Stimulated activated CD8-positive, alpha-beta memory T cell treated with anti-CD3 and anti-CD28 coated beads, Interleukin-15, amount 100 ng/mL, for 48 hours (primary cell): ENCODE results near the gene FAH.
A peak's percentile ranks its signal among the peaks of the same experiment; 100 is the strongest.

ENCODE experiments used
- DNase-seq, 2 donors: peaks; one replicate each; pipeline ENCODE4 v3.0.0-alpha.2; 2020; ENCODE audit warnings: low read depth in 2 of 2

Gene FAH

DNA sequence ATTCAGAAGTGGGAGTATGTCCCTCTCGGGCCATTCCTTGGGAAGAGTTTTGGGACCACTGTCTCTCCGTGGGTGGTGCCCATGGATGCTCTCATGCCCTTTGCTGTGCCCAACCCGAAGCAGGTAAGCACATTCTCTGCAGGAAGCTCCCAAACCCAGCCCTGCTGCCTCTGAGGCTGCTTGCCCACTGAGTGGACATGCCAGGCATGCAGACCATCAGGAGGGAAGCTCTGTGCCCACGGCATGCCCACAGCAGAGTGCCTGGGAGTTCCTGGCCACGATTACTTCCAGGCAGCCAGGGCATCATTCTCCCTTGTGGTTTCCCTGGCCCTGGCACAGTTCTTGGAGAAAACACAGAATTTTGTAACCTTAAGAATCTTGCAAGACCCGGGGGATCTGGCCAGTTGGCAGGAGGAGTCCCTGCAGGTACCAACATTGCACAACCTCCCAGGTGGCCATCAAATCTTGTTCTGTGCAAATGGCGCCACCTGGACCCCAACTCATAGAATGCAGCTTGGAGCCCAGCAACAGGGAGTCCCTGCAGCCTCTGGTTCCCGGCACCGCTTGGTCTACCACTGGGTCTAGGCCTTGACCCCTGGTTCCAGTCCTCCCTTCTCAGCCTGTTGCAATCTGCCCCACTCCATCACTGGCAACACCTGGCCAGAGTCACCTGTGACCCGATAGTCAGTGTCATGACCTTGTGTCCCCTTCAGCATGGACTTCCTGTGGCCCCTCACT is 20.4 kb downstream of the FAH start:
- DNase-seq: peak; percentile 44 to 56

DNA sequence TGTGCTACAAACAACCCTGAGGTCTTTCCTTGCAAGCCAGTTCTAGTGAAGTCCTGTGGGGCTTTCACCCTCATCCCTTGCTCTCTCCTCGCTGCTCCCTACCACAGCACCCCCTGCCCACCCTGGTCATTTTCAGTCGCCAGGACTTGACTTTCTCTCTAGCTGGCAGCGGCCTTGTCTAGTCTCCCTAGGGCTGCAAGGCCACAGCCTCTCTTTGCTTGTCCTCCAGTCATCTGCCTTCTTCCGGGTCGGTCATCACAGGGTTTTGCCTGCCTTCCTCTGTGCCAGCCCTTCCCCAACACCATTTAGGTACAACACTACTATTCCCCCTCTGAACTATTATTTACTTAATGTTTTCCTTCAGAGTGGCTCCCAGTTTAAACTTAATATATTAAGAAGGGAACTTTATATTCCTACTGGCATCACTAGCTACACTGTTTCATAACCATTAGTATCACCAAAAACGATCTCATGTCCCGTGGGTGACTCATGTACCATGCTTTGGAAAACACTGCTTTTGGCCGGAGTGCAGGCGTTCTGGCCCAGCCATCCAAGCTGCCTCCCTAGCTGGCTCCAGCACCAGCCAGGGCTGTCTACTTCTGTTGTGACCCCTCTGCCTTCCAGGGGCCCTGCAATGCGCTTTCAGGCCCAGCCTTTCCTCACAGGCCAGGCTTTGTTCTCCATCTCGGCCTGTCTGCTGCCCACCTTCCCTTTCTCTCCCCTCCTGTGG is 21.4 kb downstream of the FAH start:
- DNase-seq: no peak

DNA sequence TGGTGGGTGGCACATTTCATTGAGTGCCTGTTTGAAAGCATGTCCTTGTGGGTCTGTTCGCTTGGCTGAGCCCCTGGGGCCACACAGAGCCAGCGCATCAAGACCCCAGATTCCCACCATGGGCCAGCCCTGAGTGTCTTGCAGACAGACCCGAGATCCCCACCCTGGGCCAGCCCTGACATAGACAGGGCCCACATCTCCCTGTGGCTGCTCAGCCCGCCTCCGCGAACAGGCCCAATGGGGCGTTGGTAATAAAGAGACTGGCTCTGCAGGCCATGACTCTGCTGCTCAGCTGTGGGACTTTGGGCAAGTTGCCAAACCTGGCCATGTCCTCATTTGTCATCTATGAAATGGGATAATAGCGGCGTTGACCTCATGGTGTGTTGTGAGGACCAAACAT is 22.6 kb downstream of the FAH start:
- DNase-seq: no peak

DNA sequence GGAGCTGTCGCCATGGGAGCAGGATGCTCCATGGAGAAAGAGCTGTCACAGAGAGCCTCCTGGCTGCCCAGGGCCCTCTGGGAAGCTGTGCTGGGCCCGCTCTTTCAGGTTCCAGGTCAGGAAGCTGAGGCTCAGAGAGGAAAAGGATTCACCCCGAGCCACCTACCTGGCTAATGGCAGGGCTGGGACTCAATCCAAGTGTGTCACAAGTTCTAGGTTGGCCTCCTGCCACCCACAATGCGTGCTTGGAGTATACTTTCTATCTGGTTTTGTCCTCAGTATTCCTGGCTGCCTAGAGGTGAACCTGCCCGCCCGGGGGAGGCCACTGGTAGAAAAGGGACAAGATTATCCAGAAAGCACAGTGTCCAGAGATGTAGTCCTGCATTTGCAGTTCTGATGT is 23.6 kb downstream of the FAH start:
- DNase-seq: no peak

DNA sequence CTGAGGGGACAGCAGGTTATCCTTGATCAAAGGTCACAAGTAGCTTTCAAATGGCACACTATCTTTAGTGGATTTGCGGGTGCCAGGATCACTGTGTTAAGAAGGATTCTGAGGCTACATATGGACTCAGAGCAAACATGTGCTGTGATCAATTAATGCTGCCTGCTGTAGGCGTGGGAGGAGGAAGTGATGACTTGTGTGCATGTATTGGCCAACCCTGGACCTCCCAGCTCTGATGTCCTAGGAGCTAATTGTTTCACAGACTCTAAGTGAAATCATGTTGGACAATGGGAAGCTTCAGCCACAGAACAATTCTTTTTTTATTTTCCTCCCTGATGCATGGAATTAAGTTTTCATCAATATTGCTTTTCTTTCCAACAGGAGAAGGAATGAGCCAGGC is 24.4 kb downstream of the FAH start:
- DNase-seq: no peak

DNA sequence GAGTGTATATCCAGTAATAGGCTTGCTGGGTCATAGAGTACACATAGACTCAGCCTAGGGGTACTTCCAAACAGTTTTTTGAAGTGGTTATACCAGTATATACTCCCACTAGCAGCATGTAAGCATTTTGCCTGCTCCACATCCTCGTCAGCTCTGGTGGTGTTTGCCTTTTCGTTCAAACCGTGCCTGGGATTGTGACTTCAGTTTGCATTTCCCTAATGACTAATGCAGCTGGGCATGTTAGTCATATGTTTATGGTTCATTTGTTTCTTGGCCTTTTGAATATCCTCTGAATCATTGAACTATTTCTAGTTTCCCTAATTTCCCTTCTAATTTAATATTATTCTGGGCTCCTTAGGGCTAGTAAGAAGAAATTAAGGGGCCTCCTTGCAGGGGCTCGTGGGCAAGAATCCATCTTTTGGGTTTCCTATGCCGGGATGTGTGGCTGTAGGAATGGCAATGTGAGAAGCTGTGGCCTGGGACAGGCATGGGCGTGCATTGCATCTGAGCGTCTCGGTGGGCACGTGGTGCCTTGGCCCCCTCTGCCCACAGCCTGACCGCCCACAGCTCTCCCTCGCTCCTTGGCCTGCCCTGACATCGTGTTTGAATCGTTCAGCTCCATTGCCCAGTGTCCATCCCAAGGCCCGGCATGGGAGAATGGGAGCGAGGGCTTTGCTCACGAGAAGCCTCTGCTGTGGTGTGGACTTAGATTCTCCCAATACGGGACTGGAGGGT is 26.4 kb downstream of the FAH start:
- DNase-seq: no peak

DNA sequence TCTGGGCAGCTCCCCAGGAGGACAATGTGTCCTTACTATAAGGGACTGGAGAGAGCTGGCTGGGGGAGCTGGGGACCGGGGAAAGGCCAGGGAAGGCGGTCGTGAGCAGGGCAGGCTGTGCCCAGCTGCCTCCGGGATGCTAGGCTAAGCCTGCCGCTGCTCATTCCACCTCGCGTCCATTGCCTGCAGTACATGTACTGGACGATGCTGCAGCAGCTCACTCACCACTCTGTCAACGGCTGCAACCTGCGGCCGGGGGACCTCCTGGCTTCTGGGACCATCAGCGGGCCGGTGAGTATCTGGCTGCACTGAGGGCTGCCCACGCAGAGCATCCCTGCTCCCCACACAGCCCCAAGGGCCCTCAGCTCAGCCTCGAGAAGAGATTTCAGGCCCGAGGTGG is 27.1 kb downstream of the FAH start:
- no peak for DNase-seq

DNA sequence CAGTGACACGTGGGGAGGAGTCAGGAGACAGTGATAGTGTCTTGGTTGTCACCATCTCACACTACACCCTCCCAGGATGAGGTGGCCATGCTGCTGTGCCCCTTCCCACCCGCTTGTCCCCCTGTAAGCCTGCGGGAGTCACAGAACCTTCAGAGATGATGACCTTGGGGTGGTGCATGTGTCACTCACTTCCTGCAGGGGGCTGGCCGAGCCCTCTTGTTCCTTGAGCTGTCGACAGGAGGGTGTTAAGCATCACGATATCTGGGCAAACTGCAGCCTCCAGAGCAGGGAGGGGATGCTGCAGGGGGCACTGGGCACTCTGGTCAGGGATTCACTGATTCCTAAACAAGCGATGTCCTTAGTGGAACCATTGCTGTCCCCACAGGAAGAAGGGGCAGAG is 27.7 kb downstream of the FAH start:
- DNase-seq: no peak

DNA sequence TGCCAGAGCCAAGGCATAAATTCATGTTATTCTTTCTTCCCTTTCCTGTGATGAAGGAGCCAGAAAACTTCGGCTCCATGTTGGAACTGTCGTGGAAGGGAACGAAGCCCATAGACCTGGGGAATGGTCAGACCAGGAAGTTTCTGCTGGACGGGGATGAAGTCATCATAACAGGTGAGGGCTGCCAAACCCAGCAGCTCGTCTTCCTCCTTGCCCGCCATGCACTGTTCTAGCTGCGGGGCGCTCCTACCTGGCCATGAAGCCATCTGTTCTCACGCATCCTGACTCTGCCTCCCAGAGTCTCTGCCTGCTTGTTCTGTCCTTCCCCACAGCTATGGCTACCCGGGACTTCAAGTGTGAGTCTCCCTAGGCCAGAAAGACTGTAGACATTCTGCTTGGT is 28.2 kb downstream of the FAH start:
- no peak for DNase-seq

DNA sequence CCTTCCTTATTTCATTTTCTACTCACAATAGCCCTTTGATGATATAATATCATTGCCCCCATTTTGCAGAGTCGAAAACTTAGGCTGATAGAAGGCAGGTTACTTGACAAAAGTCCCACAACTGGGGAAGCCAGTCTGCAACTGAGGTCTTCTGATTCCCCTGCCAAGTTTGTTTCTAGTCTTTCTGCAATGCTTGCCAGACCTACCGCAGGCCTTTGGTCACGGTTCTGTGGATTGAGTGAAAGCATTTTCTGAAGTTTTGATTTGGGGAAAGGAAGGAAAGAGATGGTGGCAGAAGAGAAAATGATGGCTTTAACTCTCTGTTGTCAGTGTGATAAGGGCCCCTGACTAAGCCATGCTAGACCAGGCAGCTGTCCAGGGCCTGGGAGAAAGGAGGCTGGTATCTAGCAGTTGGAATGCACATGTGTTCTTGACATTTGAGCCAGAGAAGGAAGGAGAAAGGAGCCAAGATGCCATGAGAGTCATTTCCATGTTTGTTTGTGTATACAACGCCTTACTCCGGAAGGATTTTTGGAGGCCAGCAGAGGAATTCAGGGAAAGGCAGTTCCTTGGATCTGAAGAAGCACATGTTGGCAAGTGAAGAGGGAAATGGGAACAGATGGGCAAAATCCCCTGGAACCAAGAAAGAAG is 29.9 kb downstream of the FAH start:
- no peak for DNase-seq

DNA sequence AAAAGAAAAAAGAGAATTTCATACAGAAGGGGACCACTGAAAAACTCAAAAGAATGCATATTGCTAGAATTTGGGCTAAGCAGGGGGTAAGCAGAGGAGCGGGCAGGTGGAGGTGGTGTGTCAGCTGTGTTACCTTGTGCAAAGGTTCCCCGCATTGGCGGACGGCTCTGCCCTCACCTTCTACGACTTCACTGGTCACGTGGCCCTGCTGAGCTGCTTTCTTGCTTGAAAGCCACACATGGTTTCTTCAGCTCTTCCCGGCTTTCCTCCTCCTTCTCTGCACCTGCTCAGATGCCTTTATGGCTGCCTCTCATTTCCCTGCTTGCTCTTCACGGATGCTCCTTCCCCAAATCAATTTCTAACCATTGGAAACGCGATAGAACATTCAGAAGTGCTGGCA is 30.5 kb downstream of the FAH start:
- DNase-seq: no peak

DNA sequence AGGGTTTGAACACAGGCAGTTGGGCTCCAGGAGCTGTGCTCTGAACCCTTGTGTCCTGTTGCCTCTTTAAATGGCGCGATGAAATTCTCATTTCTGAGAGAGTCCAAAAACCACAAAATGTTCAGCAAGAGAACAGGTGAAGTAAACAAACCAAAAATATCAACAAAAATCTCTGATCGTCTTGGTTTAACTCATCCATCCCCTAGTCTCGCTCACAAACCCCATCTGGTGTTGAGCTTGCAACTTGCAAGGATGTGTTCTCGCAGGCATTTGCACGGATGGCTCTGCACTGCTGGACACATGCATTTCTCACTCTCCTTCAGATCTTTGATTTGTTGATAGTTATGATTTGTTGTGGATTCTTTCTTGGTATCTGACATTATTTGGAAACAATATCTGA is 31.1 kb downstream of the FAH start:
- DNase-seq: no peak

DNA sequence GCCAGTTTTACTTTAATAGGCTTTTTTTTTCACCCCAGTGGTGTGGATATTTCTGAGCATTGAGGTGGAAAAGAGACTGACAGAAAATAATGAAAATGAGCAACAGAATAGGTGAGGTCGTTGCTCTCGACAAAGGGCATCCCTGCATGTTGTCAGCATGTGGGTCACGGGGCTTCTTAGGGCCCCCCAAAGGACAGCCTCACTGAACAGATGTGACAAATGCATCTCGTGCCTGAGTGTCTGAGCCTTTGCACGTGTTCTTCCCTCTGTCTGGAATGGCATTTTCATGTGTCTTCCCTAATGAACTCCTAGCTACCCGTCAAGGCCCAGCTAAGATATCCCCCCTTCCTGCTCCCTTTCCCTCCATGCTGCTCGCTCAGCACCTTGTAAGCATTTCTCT is 31.8 kb downstream of the FAH start:
- no peak for DNase-seq

DNA sequence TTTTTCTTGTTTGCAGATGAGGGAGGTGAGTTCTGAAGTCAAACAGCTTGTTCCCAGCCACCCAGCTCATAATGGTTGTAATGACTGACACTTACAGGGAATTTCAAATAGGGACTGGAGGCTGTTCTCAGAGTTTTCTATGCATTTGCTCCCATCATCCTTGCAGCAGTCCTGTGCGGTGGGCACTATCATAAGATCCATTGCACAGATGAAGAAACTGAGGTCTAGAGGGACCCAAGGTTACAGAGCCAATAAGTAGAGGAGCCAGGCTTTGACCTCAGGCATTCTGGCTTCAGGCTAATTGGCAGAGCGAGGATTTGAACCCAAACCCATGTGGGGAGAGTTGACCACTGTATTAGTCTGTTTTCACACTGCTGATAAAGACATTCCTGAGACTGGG is 32.4 kb downstream of the FAH start:
- DNase-seq: no peak

DNA sequence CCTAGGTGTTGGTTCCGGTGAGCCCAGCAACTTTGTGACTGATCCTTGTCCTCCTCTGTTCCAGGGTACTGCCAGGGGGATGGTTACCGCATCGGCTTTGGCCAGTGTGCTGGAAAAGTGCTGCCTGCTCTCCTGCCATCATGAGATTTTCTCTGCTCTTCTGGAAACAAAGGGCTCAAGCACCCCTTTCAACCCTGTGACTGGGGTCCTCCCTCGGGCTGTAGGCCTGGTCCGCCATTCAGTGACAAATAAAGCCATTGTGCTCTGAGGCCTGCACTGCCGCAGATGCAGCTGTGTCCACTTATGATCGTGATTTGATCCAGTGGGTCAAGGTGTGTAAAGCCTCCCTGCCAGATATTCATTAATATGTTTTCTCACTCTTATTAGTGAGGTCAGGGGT is 33.3 kb downstream of the FAH start:
- no peak for DNase-seq

DNA sequence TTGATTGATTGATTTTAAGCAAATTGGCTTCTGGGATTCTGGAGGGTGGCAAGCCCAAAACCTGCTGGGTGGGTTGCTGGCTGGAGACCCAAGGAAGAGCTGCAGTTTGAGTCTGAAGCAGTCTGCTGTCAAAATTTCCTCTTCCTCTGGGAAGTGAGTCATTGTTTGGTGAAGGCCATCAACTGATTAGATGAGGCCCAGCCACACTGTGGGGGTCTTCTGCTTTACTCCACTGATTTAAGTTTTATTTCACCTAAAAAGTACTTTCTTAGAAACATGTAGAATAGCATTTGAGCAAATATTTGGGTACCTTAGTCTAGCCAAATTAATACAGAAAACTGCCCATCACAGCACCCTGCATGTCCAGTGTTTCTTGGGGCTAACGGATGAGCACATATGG is 33.8 kb downstream of the FAH start:
- no peak for DNase-seq

DNA sequence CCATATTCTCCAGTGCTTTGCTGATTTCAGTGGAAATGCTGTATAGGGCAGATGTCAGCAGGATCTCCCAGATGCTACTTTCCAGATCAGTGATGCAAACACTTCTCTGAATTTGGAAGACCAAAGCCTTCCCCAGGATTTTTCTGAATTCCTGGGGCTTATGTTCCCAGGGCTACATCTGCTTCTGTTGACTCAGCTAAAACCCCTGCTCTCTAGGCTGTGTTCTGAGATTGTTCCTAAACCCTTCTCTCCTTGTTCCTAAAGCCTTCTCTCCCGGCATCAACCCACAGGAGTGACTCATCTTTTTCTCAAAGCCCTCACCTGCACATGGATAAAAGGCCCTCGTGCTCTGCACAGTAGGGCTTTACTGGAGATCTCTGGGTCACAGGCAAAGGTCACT is 35.5 kb downstream of the FAH start:
- no peak for DNase-seq

DNA sequence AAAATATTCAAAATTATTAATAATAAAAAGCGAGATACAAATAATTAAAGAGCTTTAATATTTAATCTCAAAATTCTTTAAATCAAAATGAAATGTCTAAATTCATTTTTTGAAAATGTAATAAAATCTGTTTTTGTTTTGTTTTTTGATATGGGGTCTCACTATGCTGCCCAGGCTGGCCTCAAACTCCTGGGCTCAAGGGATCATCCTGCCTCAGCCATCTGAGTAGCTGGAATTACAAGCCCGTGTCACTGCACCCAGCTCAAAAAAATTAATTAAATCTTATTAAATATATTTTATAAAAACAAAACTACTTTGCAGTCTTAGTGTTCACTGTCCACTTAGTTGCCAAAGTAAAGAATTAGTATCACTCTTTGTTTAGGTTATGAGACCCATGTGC is 38.4 kb downstream of the FAH start:
- DNase-seq: no peak

DNA sequence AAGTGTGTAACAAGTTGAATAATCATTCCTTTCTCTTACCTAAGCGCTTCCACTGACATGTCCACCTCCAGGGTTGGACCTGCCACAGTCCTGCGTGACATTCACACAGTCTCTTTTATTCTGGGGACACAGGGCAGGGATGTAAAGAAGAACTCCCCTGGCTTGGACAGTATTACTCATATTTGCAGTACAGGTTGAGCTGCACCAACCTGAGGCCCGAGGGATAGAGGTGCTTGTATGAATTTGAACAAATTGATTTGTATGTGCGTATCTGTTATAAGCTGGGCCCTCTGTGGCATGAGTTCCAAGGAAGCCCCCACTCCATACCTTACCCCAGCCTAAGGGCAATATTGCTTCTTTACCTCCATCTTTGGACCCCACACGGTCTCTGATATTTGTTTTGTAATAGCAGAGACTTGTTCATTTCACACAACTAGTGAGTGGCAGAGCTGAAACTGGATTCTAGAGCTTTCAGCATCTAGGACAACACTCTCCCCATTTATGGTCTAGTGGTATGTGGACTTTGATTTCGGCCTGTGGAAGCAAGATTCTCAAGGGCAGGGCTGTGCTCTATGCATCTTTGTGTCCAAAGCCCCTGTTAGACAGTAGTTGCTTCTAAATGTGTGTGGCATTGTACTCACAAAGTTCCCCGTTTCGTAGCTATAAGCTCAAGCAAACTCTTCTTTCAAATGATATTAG is 39.2 kb downstream of the FAH start:
- DNase-seq: no peak

DNA sequence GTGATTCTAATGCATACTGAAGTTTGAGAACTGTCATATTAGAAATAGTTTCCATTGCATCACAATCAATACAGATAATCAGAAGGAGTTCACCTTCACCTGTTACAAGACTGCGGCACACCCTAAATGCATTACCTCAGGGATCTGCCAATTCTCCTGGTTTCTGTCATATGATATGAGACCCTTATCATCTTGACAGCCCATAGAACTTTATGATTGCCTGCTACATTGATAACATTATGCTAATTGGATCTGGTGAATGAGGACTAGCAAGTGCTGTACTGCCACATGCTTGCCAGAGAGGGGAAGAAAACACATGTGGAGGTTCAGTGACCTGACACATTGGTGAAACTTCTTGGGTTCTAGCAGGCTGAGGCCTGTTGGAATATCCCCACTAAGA is 41.4 kb downstream of the FAH start:
- no peak for DNase-seq

DNA sequence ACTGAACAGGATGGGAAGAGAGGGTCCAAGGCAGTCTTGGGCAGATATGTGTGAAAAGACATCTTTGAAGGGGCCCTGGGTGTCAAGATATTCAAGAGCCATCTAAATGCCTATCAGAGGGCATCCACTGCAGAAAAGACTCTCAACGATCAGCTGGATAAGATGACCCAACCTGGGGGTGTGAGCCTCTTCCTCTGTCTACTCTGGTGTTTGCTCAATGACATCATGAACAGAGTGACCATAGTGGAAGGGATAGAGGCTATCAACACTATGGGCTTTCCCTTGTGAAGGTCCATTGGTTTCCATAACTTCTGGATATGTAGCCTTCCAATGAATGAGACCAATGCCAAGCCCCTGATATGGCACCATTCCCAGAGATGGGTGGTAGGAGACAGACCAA is 42.1 kb downstream of the FAH start:
- no peak for DNase-seq

DNA sequence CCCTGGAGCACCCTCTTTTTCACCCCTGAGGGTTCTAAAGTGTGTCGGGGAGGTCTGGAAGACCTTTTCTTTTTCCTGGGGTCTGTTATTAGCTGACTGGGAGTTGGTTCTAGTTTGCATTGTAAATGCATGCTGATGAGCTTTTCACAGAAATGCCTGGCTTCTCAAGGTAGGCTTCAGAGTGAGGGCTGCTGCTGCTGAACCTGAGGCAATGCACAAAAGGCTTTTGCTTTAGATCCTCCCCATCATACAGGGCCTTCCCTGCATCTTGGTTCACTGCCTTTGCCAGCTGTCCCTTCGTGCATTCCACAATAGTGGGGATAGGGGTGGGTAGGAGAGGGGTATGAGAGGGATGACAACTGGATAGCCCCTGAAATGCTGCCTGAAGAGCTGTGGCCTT is 46.6 kb downstream of the FAH start:
- no peak for DNase-seq
